Uterus (tissue), 4 donors: ENCODE results near the gene ASB6. TPM values are rescaled to one million over a fixed set of nuclear protein-coding genes. Genes with fewer than 3 reads are reported as not detected.

ENCODE experiments used
- DNase-seq, 2 donors: peaks; one replicate each; pipeline ENCODE4 v3.0.0-alpha.2; 2019 to 2020
- H3K27ac ChIP-seq, 2 donors: fragments of 200-600 bp; sonication (generic); 1 replicate in 1 of 2; 2 replicates in 1 of 2; pipeline ENCODE4 v1.5.1; 2016 to 2018
- H3K27me3 ChIP-seq, 2 donors: fragments of 200-600 bp; sonication (generic); one replicate each; pipeline ENCODE4 v1.5.1; 2018 to 2019; ENCODE audit warnings: control low read depth in 1 of 2
- H3K36me3 ChIP-seq, 2 donors: fragments of 200-600 bp; sonication (generic); one replicate each; pipeline ENCODE4 v1.5.1; 2019; ENCODE audit warnings: control low read depth in 1 of 2
- H3K4me1 ChIP-seq, 2 donors: fragments of 200-600 bp; sonication (generic); one replicate each; pipeline ENCODE4 v1.5.1; 2018 to 2019; ENCODE audit warnings: control low read depth in 1 of 2
- H3K4me3 ChIP-seq, 2 donors: fragments of 200-600 bp; sonication (generic); 1 replicate in 1 of 2; 2 replicates in 1 of 2; pipeline ENCODE4 v1.5.1; 2018 to 2019; ENCODE audit warnings: mild to moderate bottlenecking in 1 of 2
- H3K9me3 ChIP-seq, 2 donors: fragments of 200-600 bp; sonication (generic); one replicate each; pipeline ENCODE4 v1.5.1; 2019; ENCODE audit warnings: control low read depth in 1 of 2
- POLR2A ChIP-seq, 2 donors: fragments of 450-650 bp; IDR thresholded peaks; one replicate each; pipeline ENCODE4 v1.6.1; 2016; ENCODE audit warnings: antibody characterized with exemption in 2 of 2, mild to moderate bottlenecking in 1 of 2, moderate library complexity in 1 of 2
- intact Hi-C: fragments of 100-400 bp; cut with DNase I; formaldehyde crosslinking; loops from one replicate; pipeline ENCODE4 v1.15.1; 2023; ENCODE audit warnings: low total_unique reads
- total RNA-seq, 4 donors: library from RNA; depleted of rRNA in 3 of 4; stranded (reverse); fragments of >200 nt in 3 of 4; gene quantifications; one replicate each; pipeline versions ENCODE4 v1.1.0 to v1.2.4, GENCODE V29; 2014 to 2023
- TF ChIP-seq, protein P1 (sequence below), 4 experiments: fragments of 200-600 bp in 2 of 4; fragments of 450-650 bp in 2 of 4; sonication (generic) in 2 of 4; IDR thresholded peaks; one replicate each; pipeline ENCODE4 v1.5.1; 2016 to 2019; ENCODE audit warnings: antibody characterized with exemption in 4 of 4, mild to moderate bottlenecking in 2 of 4, moderate library complexity in 1 of 4
- donor health status: DM: yes; HTN: yes; CAD: no.

The ASB6 gene
- total RNA-seq, 4 donors from 2014 or later = 1.3 to 20.3 (median 8.5) TPM

DNA sequence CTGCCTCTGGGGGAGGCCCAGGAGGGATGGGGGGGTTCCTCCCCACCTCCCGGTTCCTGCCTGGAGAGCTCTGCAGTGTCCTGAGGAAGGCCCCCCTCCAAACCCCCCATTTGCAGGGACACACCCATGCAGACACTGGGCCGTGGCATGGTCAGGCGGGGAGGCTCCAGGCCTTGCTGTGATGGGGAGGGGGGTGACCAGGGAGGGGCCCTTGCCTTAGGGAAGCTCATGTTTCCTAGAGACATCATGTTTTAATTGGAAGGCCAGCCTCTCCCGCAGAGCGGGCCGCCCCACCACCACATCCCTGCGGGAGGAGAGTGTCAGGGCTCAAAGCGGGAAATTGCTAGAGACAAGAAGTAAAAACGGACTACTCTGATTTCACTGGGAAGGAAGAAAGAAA, 35.5 kb upstream of the ASB6 start:
- Histone ChIP-seq H3K27ac (no peak overlapping the region), H3K4me1 (no peaks in the 10 kb centered on the region), H3K4me3 (no peak overlapping the region), H3K9me3 (no peaks in the 10 kb centered on the region), H3K36me3 (no peaks in the 10 kb centered on the region), H3K27me3 (no peaks in the 10 kb centered on the region)
- no peak for DNase-seq
- no peak for TF ChIP-seq POLR2A (IDR thresholded peaks at IDR 0.05)
- TF ChIP-seq, protein P1, sequence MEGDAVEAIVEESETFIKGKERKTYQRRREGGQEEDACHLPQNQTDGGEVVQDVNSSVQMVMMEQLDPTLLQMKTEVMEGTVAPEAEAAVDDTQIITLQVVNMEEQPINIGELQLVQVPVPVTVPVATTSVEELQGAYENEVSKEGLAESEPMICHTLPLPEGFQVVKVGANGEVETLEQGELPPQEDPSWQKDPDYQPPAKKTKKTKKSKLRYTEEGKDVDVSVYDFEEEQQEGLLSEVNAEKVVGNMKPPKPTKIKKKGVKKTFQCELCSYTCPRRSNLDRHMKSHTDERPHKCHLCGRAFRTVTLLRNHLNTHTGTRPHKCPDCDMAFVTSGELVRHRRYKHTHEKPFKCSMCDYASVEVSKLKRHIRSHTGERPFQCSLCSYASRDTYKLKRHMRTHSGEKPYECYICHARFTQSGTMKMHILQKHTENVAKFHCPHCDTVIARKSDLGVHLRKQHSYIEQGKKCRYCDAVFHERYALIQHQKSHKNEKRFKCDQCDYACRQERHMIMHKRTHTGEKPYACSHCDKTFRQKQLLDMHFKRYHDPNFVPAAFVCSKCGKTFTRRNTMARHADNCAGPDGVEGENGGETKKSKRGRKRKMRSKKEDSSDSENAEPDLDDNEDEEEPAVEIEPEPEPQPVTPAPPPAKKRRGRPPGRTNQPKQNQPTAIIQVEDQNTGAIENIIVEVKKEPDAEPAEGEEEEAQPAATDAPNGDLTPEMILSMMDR (IDR thresholded peaks at IDR 0.05) = no peak
- intact Hi-C loops = no loop called here

GRCh38 chr9:129676975-129677374, 35.0 kb upstream of the ASB6 start:
- H3K27ac ChIP-seq = no peak overlapping the region
- TF ChIP-seq POLR2A (IDR thresholded peaks at IDR 0.05) = no peak
- TF ChIP-seq, protein P1 (IDR thresholded peaks at IDR 0.05) = no peak
- H3K27me3 ChIP-seq = no peaks in the 10 kb centered on the region
- no peaks in the 10 kb centered on the region for H3K9me3 ChIP-seq
- no peak for DNase-seq
- H3K4me1 ChIP-seq = no peaks in the 10 kb centered on the region
- intact Hi-C loops = no loop called here
- H3K36me3 ChIP-seq = no peaks in the 10 kb centered on the region
- H3K4me3 ChIP-seq = no peak overlapping the region

DNA sequence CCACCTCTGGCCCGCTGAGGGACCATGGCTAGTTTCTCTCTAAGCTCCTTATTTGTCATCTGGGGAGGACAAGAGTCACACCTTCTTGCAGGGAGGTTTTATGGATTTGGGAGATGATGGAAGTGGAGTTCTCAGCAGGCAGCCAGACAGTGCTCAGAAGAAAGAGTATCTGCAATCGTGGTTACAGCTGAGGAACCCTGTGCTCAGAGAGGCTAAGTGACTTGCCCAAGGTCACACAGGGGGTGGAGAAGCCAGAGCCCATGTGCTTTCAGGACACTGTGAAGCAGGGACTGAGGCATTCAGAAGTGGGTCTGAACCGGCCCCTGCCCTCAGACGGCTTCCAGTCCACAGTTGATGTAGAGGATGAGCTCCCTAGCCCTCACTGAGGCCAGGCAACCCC, 34.3 kb upstream of the ASB6 start:
- Histone ChIP-seq H3K36me3 (no peaks in the 10 kb centered on the region), H3K4me3 (no peak overlapping the region), H3K9me3 (no peaks in the 10 kb centered on the region), H3K4me1 (no peaks in the 10 kb centered on the region), H3K27ac (no peak overlapping the region), H3K27me3 (no peaks in the 10 kb centered on the region)
- no peak for TF ChIP-seq POLR2A (IDR thresholded peaks at IDR 0.05)
- TF ChIP-seq, protein P1 (IDR thresholded peaks at IDR 0.05) = no peak
- DNase-seq = no peak
- intact Hi-C loops = no loop called here

DNA sequence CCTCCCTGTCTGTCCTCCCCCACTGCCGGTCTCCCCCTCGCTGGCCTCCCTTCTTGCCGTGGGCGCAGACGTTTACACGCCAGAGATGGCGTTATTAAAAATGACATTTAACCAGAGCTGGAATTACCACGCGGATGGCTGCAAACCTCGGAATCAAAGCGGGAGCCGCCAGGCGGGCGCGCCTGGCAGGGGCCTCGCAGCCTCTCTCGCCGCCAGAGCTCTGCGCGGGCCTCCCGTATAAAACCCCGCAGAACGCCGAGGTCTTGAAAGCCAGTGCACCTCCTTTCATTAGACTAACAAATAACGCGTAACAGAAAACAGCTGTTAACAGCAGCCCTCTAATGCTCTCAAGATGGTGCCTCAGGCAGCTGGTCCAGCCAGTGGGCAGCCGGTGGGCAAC, 33.7 kb upstream of the ASB6 start:
- no peak overlapping the region for H3K4me3 ChIP-seq
- no peaks in the 10 kb centered on the region for H3K9me3 ChIP-seq
- H3K36me3 ChIP-seq = no peaks in the 10 kb centered on the region
- H3K27me3 ChIP-seq = no peaks in the 10 kb centered on the region
- H3K4me1 ChIP-seq = no peaks in the 10 kb centered on the region
- no peak for TF ChIP-seq POLR2A (IDR thresholded peaks at IDR 0.05)
- TF ChIP-seq, protein P1 (IDR thresholded peaks at IDR 0.05) = no peak
- H3K27ac ChIP-seq = no peak overlapping the region
- intact Hi-C loops = no loop called here
- DNase-seq = no peak

DNA sequence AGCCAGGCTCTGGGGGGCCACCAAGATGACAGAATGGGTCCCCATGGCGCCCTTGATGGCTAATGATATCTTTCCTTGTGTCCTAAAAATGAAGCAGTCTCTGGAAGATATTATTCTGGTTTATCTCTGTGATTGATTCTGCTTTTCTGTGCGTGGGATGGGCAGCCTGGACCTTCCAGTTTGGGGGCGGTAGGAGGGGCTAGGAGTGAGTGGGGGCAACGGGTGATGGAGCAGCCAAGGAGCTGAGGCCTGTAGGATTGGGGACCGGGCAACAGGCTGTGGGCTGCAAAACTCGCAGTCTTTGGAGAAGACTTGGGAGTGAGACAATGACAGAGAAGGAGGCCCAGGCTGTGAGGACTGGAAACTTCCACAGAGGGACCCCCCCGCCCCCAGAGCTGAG, 32.3 kb upstream of the ASB6 start:
- DNase-seq = no peak
- H3K9me3 ChIP-seq = no peaks in the 10 kb centered on the region
- no peak for TF ChIP-seq POLR2A (IDR thresholded peaks at IDR 0.05)
- H3K27ac ChIP-seq = no peak overlapping the region
- H3K4me3 ChIP-seq = no peak overlapping the region
- no peaks in the 10 kb centered on the region for H3K36me3 ChIP-seq
- intact Hi-C loops = no loop called here
- H3K27me3 ChIP-seq = no peaks in the 10 kb centered on the region
- no peaks in the 10 kb centered on the region for H3K4me1 ChIP-seq

- TF ChIP-seq, protein P1 (IDR thresholded peaks at IDR 0.05) = no peak
- no peak for TF ChIP-seq POLR2A (IDR thresholded peaks at IDR 0.05)
- no peak overlapping the region for H3K4me3 ChIP-seq
- H3K36me3 ChIP-seq = no peaks in the 10 kb centered on the region
- H3K27ac ChIP-seq = no peak overlapping the region
- no peaks in the 10 kb centered on the region for H3K27me3 ChIP-seq
- H3K9me3 ChIP-seq = no peaks in the 10 kb centered on the region
- DNase-seq = no peak
- intact Hi-C loops = no loop called here
- no peaks in the 10 kb centered on the region for H3K4me1 ChIP-seq
Measured at GRCh38 chr9:129673602-129674001, 31.7 kb upstream of the ASB6 start.
